Activated effector memory CD4-positive, alpha-beta T cell treated with anti-CD3 and anti-CD28 coated beads, Interleukin-2, amount 50 U/mL, for 16 hours (primary cell): Measurements from ENCODE around the gene TFAP2C.

Source experiments
- DNase-seq: peaks from one replicate; pipeline ENCODE4 v3.0.0-alpha.2; 2020

Gene TFAP2C

DNA sequence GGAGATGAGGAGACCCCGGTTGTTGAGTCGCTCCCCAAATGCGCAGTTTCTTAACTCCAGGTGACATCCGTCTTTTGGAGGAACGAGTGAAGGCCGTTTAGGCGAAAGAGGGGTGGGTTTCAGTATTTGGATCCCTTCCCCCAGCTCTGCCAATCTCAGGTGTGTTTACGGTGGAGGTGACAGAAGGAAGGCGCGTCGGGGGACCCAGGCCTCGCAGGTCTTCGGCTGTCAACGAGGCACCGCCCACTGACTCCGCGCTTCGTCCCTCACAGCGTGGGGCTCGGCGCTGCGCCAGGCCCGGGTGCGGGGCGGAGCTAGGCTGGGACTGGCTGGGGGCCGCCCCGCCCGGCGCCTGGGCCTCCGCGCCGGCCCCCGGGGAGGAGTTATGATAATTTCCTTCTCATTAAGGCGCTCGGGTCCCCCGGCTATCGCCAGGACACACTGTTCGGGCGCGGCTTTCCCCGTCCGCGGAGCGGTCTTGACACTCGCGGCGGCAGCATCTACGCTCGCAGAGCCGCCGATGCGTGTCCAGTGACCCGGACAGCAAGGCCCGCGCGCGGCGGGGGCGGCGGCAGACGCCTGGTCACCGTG is at the start of gene TFAP2C:
Gene TFAP2C (plus strand): TSS at position 434 of the 591 bp plus-strand sequence. CDS start 239 bp downstream, outside the sequence.
- peak; percentile 63 for DNase-seq

DNA sequence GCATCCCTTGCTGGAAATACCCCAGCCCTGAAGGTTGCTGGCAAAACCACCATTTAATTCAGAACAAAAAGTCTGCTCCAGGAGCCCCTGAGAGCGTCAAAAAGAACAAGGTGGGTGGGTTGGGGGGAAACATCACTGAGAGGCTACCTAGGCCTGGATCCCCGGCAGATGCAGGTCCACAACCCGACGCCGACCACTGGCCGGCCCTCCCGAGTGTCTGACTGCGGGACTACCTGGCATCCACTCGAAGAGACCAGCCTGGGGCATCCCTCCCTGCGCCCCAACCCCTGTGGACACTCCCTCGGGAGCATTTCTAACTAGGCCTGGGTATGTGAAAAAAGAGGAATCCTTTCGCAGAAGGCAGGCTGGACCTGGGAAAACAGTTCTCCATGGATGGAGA is 48.9 kb upstream of the TFAP2C start:
- DNase-seq: no peak

DNA sequence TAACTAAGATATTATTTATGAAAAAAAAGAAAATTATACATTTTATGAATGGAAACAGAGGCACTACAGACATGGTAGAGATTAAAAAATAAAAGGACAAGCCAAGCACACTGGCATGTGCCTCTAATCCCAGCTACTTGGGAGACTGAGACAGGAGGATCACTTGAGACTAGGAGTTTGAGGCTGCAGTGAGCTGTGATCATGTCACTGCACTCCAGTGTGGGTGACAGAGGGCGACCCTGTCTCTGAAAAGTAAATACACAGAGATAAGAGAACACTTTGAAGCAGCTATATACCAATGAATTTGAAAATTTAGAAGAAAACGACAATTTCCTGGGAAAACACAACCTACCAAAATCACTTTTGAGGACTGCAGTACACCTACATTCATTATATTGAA is 47.4 kb upstream of the TFAP2C start:
- DNase-seq: no peak

DNA sequence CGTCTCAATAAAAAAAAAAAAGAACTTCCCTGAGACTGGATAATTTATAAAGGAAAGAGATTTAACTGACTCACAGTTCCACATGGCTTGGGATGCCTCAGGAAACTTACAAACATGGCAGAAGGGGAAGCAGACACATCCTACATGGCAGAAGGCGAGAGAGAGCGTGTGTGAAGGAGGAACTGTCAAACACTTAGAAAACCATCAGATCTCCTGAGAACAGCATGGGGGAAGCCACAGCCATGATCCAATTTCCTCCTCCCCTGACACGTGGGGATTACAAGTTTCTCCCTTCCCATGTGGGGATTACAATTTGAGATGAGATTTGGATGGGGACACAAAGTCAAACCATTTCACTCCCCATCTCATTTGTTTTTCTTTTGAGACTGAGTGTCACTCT is 46.6 kb upstream of the TFAP2C start:
- DNase-seq: no peak

DNA sequence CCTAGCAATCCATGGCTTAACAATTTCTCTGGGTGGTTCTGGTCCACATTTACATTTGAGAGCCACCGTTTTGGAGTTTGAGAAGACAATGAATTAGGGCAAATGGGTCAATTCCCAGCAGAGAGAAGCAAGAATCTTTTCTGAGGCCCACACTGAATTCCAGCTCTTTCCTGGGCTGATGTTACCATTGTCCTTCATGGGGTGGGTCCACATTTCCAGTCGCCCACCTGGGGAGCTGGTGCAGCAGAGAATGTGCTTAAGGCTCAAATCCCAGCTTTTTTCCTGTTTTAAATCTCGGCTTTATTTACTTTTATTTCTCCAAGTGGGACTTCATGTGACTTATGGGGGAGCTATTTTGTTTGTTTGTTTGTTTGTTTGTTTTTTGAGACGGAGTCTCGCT is 44.2 kb upstream of the TFAP2C start:
- DNase-seq: no peak

DNA sequence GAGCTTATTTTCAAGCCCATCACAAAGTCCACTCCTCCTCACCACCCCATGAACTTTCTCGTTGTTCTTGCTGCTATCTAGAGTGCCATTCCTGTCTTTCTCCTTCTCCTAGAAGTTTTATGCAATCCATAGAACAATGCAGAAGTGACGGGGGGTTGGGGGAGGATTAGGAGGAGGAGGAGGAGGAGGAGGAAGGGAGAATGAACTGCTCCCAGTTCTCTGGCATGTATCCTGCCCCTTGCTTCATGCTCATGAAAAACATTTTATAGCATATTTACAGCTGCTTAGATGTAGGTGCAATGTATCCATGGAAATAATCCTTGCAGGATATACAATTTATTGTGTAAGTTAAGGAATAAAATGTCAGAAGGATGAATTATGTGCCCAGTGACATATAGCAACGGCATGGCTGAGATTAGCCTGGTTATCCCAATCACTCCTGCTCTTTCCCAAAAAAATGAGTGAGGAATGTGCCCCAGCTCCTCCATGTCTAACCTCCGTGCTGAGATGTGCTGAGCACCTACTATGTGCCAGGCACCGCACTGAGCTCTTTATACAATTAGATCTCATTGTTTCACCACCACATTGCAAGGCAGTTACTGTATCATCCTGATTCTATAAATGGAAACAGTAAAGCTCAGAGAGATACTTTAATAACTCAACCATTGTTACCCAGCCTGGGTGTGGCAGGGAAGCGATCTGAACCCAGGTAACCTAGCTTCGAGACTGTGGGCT is 41.6 kb upstream of the TFAP2C start:
- no peak for DNase-seq

DNA sequence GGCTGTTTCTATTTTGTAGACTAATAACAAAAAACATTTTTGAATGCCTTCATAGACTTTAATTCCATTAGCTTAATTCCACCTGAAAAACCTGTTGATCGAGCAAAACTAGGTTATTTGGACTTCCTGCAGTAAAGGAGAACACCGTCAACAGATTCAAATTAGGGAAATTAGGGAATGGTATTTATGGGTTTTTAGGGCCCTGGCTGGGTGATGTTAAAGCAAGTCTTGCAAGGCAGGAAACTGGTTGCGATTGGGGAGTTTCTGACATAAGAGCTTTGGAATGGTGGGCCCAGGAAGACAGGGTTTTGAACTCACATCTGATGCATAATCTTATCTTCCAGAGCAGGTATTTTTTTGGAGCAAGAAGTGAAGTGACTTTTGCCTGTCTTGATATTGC is 40.1 kb upstream of the TFAP2C start:
- no peak for DNase-seq

DNA sequence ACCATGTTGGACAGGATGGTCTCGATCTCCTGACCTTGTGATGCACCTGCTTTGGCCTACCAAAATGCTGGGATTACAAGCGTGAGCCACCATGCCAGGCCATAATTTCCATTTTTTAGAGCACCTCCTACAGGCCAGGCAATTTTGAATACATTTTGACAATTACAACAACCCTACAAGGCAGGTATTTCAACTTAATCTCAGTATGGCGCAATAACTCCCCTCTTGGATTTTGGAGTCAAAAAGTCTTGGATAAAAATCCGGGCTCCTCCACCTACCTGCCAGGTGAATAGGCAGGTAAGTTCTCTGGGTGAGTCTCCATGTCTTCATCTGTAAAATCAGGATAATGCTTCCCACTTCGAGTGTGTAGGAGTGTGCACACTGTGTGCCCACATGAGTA is 39.5 kb upstream of the TFAP2C start:
- DNase-seq: no peak

DNA sequence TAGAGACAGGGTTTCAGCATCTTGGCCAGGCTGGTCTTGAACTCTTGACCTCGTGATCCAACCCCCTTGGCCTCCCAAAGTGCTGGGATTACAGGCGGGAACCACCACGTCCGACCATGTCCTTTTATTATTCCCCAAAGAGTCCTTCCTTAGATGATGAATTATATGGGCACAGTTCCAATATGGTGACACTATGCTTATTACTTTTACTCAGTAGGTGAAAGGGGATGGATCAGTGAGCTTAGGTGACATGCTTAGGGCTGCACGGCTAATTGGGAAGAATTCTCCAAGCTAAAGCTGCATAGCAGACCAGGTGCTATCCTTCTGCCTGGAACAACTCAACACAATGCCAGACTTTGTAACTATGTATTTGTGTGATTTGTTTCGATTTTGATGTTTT is 38.2 kb upstream of the TFAP2C start:
- DNase-seq: no peak

DNA sequence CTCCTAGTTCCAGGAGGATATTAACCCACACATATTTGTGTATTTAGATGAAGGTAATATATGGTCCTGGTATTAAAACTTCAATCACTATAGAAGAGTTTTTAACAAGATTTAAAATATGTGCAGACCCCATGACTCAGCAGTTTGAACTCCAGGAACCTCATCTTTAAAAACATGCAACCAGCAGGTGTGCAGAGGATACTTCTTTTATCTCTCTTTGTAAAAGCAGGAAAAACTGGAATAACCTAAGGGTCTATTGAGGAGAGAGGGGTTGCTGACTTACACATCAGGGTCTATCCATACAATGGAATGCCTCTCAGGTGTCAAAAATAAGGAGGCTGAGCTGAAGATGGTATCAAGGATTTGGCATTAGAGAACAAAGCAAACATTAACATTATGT is 36.9 kb upstream of the TFAP2C start:
- DNase-seq: no peak

DNA sequence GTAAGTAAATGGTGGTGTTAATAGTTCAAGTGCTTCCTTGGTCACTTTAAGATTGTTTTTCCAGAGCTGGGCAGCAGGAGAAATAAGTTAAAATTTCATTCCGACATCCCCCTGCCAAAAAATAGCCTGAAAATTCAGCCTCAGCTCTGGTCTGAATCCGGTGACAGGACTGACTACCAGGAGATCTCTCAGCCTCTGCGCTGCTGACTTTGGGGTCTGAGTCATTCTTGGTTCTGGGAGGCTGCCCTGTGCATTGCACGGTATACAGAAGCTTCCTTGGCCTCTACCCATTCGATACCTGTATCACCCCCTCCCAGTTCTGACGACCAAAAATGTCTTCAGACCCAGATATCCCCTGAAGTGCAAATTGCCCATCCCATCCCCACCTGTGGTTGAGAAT is 36.3 kb upstream of the TFAP2C start:
- no peak for DNase-seq

DNA sequence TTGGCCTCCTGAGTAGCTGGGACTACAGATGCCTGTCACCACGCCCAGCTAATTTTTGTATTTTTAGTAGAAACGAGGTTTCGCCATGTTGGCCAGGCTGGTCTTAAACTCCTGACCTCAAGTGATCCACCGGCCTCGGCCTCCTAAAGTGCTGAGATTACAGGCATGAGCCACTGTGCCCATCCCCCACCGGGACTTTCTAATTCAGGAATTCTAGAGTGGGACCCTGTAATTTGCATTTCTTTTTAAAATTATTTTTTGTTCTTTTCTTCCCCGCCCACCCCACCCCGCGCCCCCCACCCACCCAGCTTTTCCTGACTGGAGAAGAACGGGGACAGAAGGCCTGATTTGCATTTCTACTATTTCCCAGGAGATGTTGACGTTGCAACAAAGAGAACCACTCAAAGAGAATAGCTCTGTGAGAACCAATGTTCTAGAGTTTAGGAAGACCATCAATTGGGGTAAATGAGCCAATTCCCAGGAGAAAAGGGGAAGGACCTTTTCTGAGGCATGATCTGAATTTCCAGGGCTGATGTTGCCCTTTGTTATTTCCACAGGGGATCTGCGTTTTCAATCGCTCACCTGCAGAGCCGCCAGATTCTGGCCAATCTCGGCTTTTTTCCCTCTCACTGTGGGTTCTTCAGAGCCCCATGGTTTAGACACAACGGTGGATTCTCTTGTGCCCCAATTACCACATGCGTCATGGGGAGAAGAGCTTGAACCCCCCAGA is 33.2 kb upstream of the TFAP2C start:
- no peak for DNase-seq

DNA sequence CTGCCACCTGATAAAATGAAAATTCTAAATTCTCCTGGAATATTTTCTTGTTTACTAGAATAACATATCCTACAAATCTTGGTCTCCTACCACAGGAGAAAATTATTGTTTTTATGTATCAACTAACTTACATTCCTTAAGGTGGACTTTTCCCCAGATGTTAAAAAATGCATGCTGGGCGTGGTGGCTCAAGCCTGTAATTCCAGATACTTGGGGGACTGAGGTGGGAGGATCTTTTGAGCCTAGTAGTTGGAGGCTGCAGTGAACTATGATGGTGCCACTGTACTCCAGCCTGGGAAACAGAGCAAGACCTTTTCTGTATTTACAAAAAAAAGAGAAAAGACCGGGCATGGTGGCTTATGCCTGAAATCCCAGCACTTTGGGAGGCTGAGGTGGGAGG is 27.9 kb upstream of the TFAP2C start:
- DNase-seq: no peak

DNA sequence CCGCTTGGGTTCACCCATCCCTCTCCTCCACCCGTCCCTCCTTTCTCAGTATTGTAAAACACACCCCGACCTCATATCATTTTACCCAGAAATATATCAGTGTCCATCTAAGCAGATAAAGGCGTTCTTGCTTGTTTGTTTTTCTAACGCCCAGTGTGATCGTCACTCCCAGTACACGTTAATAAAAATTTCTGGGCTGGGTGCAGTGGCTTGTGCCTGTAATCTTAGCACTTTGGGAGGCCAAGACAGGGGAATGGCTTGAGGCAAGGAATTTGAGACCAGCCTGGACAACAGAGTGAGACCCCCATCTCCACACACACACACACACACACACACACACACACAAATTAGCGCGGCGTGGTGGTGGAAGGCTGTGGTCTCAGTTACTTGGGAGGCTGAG is 24.4 kb upstream of the TFAP2C start:
- DNase-seq: no peak

DNA sequence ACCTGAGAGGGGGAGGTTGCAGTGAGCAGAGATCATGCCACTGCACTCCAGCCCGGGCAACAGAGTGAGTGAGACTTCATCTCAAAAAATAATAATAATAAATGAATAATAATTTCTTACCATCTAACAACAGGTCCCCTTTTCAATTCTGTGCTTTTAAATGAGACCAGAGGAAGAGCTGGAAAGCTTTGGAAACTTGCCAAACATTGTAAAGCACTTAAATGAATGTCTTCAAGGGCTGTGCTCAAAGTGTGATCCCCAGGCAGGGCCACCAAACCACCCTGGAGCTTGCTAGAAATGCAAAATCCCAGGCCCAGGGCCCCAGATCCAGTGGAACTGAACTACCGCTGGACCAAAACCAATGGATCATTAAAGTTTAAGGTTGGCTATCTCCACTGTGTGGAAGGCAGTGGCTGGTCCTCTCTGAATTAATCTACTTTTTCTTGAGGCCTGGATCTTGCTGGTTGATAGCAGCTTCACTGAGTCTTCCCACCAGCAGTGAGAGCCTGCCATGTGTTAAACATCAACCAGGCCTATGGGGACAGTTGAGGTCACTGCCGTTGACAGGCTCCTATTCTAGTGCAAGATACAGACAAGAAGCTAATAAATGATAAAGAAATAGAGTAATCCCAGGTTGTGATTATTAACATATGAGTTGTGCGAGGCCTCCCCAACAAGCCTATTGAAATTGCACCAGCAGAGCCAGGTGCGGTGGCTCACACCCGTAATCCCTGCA is 23.7 kb upstream of the TFAP2C start:
- DNase-seq: no peak

DNA sequence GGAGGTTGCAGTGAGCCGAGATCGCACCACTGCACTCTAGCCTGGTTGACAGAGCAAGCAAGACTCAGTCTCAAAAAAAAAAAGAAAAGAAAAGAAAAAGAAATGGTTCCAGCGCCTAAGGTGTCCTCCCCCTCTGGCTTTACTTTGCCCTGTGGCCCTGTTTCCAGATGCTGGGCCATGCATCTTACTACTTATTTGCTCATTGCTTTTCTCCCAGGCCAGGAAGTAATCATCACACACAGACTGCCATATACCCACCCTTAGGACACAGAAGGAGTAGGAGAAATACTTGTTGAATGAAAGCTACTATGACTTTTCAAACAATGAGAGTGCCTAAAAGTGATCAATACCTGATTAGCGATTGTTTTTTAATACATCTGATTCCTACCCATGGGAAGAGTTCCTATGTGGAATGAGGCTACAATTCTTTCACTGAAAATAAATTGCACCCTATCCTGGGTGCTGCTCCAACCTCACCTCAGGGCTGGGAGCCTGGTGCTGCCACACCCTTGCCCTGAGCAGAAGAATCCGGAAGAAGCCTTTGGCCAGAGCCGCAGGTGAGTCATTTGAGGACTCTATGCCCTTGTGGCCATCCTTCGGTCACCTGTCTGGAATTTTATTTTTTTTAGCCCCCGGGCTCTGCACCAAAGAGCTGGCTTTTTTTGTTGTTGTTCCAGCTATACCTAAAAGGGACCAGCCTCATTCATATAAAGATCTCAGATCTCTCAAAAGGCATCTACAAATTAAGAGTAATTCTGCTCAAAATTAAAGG is 22.7 kb upstream of the TFAP2C start:
- no peak for DNase-seq

DNA sequence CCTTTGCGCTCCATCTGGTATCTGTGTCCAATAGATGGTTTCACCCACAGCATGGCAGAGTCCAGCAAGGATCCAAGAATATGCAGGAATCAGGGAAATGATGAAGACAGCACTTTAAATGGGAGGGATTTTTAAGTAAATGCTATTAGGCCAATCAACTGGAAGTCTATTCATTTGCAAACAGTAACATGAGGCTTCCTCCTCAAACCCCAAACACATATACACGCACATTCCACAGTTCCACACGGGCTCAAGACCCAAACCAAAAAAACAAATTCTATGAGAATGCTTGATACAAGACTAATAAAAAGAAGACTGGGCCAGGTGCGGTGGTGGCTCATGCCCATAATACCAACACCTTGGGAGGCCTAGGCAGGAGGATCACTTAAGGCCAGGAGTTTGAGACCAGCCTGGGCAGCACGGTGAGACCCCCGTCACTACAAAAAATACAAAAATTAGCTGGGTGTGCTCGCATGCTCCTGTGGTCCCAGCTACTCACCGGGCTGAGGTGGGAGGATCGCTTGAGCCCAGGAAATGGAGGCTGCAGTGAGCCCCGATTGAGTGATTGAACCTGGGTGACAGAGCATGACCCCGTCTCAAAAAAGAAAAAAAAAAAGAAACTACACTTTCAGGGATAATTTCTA is 21.9 kb upstream of the TFAP2C start:
- no peak for DNase-seq

DNA sequence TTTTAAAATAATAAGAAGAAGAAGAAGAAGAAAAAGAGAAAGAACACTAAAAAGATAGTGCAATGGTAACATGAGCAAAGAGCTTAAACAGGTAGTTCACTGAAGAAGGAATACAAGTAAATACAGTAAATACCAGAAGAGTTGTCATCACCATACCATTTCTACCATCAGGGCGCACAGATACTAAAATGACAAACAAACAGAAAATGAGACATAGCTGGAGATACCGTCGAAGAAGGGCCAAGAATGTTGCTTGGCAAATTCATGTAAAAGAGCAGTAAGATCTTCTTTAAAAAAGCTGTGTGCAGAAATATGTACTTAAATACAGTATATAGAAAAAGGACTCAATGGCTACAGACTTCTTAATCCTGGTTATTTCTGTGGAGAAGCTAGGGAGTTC is 20.7 kb upstream of the TFAP2C start:
- DNase-seq: no peak

DNA sequence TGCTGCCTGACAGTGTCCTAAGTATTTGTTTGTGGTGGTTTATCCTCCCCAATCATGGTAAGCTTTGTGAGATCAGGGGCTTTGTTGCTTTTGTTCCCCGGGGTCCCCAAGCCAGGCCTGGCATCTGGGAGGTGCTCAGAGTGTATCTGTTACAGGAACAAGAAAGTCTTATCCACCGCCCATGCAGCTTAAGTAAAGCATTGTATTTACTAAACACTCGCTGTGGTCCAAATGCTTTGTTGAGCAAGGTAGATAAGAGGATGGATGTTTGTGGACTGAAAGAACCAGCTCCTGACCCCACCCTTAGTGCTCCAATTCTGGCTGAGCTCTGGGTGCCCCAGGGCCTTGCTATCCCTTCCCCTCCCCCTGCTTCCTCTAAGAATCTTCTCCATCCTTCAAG is 19.8 kb upstream of the TFAP2C start:
- no peak for DNase-seq

DNA sequence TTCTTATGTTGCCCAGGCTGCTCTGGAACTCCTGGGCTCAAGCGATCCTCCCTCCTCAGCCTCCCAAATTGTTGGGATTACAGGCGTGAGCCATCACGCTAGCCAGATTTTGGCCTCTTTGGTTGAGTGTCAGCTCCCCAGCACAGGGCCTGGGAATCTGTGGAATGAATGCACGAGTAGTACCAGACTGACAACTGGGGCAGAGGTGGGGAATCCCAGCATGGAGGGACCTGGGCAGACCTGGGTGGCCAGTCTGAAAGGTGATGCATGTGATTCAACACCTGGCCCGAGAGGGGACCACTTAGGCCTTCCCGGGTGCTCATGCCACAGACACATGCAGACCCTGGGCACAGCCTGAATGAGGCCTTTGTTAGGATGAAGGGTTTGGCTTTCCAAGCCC is 19.0 kb upstream of the TFAP2C start:
- no peak for DNase-seq

DNA sequence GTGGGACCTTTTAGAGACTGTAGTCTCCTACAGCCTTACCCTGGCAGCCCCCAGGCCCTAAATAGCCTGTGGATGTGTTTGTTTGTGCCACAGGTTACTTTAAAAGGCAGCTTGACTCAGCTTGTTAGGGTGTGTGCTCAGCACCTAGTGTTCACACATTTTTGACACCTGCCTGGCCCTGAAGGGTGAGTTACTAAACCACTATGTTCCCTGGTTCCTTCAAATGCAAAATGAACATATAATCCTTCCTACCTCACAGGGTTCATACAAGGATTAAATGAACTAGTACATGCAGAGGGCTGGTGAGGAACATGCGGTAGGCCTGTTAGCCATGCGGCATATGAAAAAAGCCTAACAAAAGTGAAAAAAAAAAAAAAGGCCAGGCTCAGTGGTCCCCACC is 14.9 kb upstream of the TFAP2C start:
- no peak for DNase-seq

DNA sequence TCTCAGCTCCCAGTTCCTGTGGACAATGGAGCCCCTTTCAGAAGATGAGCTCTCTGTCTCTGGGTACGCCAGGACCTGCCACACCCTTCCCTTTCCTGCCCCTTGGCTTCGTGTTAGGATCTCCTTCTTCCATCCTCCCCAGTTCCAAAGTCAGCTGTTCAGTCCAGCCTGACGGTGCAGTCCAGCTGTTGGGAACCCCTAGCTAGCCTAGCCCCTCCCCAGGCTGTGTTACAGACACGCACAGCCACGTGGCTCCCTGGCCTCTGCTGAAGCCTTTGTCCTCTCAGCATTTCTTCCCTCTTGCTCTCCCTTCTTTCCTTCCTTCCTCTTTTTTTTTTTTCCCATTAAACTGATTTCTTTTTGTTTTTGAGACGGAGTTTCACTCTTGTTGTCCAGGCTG is 12.4 kb upstream of the TFAP2C start:
- DNase-seq: peak; percentile 50
